H1 (cell line): ENCODE results near the gene RALY. TPM values are rescaled to one million over a fixed set of nuclear protein-coding genes. Genes with fewer than 3 reads are reported as not detected.

ENCODE experiments used
- CTCF ChIA-PET: fragments of 300-600 bp; sonication (Branson Sonifier 250); formaldehyde crosslinking; loops from one replicate; lab custom pipeline; 2021; ENCODE audit not compliant: partially characterized antibody; lab: Charles Lee
- POLR2A ChIA-PET: fragments of 300-600 bp; sonication (Branson Sonifier 250); formaldehyde crosslinking; loops from one replicate; lab custom pipeline; 2021; ENCODE audit warnings: inconsistent platforms; ENCODE audit not compliant: partially characterized antibody; lab: Charles Lee
- DNase-seq, 2 experiments: peaks; one replicate each; pipeline versions ENCODE4 v3.0.0 to v3.0.0-alpha.2; 2010 to 2022; ENCODE audit warnings: low spot score in 2 of 2, low read depth in 1 of 2, mixed read lengths in 1 of 2
- FAIRE-seq: peaks from 2 replicates; lab custom pipeline; 2011; peaks lifted over from hg19 to GRCh38; lab: Jason Lieb, UNC
- H2AFZ ChIP-seq: 2 replicates; pipeline ENCODE4 v1.8.1; 2012; ENCODE audit warnings: low read length, inconsistent platforms
- H2AK5ac ChIP-seq: 2 replicates; pipeline ENCODE4 v1.6.1; 2013; ENCODE audit warnings: low read depth, low read length
- H2BK120ac ChIP-seq: replicated peaks from 2 replicates; pipeline ENCODE3; 2013; ENCODE audit warnings: low read depth, low read length, inconsistent platforms
- H2BK12ac ChIP-seq: 2 replicates; pipeline ENCODE4 v1.6.1; 2013; ENCODE audit warnings: low read depth, low read length
- H2BK15ac ChIP-seq: 2 replicates; pipeline ENCODE4 v1.6.1; 2013; ENCODE audit warnings: low read length
- H2BK20ac ChIP-seq: 2 replicates; pipeline ENCODE4 v1.6.1; 2013; ENCODE audit warnings: low read length
- H2BK5ac ChIP-seq: 2 replicates; pipeline ENCODE4 v1.6.1; 2013; ENCODE audit warnings: low read depth, low read length
- H3K14ac ChIP-seq: 2 replicates; pipeline ENCODE4 v1.6.1; 2013; ENCODE audit warnings: inconsistent platforms; ENCODE audit not compliant: insufficient read length
- H3K18ac ChIP-seq: 2 replicates; pipeline ENCODE4 v1.6.1; 2013; ENCODE audit warnings: low read length; ENCODE audit errors: extremely low read depth
- H3K23ac ChIP-seq: 2 replicates; pipeline ENCODE4 v1.6.1; 2013; ENCODE audit warnings: inconsistent platforms; ENCODE audit not compliant: insufficient read length
- H3K23me2 ChIP-seq: 2 replicates; pipeline ENCODE4 v1.6.1; 2013; ENCODE audit warnings: low read depth, low read length
- H3K27ac ChIP-seq: 2 replicates; pipeline ENCODE4 v1.6.1; 2011; ENCODE audit warnings: low read depth, low read length, inconsistent platforms
- H3K27me3 ChIP-seq, 4 experiments: replicated peaks in 1 of 4; 1 replicate in 1 of 4; 2 replicates in 3 of 4; pipeline versions ENCODE4 v1.6.1 to v1.8.1; 2011 to 2013; ENCODE audit warnings: low read length in 3 of 4, mild to moderate bottlenecking in 3 of 4, inconsistent platforms in 2 of 4, mixed read lengths in 2 of 4, moderate library complexity in 1 of 4; ENCODE audit not compliant: control insufficient read depth in 3 of 4, insufficient read depth in 3 of 4; ENCODE audit errors: extremely low read depth in 1 of 4
- H3K36me3 ChIP-seq, 4 experiments: 2 replicates each; pipeline versions ENCODE4 v1.6.1 to v1.8.1; 2011 to 2013; ENCODE audit warnings: mild to moderate bottlenecking in 4 of 4, low read length in 3 of 4, moderate library complexity in 2 of 4, control low read depth in 1 of 4, inconsistent platforms in 1 of 4; ENCODE audit not compliant: insufficient read depth in 4 of 4, control insufficient read depth in 2 of 4
- H3K4ac ChIP-seq: replicated peaks from 2 replicates; pipeline ENCODE3; 2013; ENCODE audit warnings: low read length, low read depth, mixed read lengths, inconsistent platforms; ENCODE audit not compliant: insufficient read length
- H3K4me1 ChIP-seq, 4 experiments: replicated peaks in 1 of 4; 1 replicate in 1 of 4; 2 replicates in 3 of 4; pipeline versions ENCODE4 v1.6.1 to v1.8.1; 2011 to 2013; ENCODE audit warnings: low read length in 3 of 4, inconsistent platforms in 2 of 4, mixed read lengths in 1 of 4; ENCODE audit not compliant: insufficient read depth in 4 of 4, control insufficient read depth in 3 of 4
- H3K4me2 ChIP-seq, 2 experiments: 2 replicates each; pipeline versions ENCODE4 v1.6.1 to v1.8.1; 2011 to 2013; ENCODE audit warnings: low read depth in 2 of 2, low read length in 2 of 2, control low read depth in 1 of 2, inconsistent platforms in 1 of 2, mild to moderate bottlenecking in 1 of 2; ENCODE audit not compliant: insufficient read depth in 1 of 2
- H3K4me3 ChIP-seq, 4 experiments: fragments of 200-600, 300-600 bp in 1 of 4; sonication (generic), shearing (Covaris generic), sonication (Bioruptor Twin) in 1 of 4; 2 replicates each; pipeline versions ENCODE4 v1.5.1 to v1.8.1; 2011 to 2016; ENCODE audit warnings: low read length in 4 of 4, low read depth in 3 of 4, control low read depth in 2 of 4, inconsistent platforms in 2 of 4, mild to moderate bottlenecking in 2 of 4, mixed read lengths in 1 of 4, moderate library complexity in 1 of 4; ENCODE audit not compliant: insufficient read depth in 2 of 4; ENCODE audit errors: extremely low read depth in 1 of 4
- H3K56ac ChIP-seq: replicated peaks from 2 replicates; pipeline ENCODE3; 2013; ENCODE audit warnings: low read depth, mild to moderate bottlenecking, mixed read lengths, low read length, inconsistent platforms; ENCODE audit not compliant: insufficient read length
- H3K79me1 ChIP-seq: 2 replicates; pipeline ENCODE4 v1.6.1; 2013; ENCODE audit warnings: low read depth, low read length, control low read depth
- H3K79me2 ChIP-seq, 2 experiments: 2 replicates each; pipeline versions ENCODE4 v1.6.1 to v1.8.1; 2012 to 2013; ENCODE audit warnings: low read length in 2 of 2, mild to moderate bottlenecking in 2 of 2, inconsistent platforms in 1 of 2; ENCODE audit not compliant: insufficient read depth in 2 of 2, control insufficient read depth in 1 of 2
- H3K9ac ChIP-seq, 4 experiments: replicated peaks in 1 of 4; 1 replicate in 1 of 4; 2 replicates in 3 of 4; pipeline versions ENCODE4 v1.6.1 to v1.8.1; 2011 to 2013; ENCODE audit warnings: low read depth in 3 of 4, low read length in 3 of 4, control low read depth in 2 of 4, mild to moderate bottlenecking in 2 of 4, moderate library complexity in 2 of 4, inconsistent platforms in 1 of 4; ENCODE audit errors: extremely low read depth in 1 of 4
- H3K9me3 ChIP-seq, 2 experiments: 2 replicates each; pipeline versions ENCODE4 v1.6.1 to v1.8.1; 2012 to 2013; ENCODE audit warnings: mild to moderate bottlenecking in 2 of 2, moderate library complexity in 2 of 2, control low read depth in 1 of 2, inconsistent platforms in 1 of 2, low read depth in 1 of 2, low read length in 1 of 2, mixed read lengths in 1 of 2; ENCODE audit not compliant: insufficient read depth in 2 of 2
- H4K20me1 ChIP-seq, 2 experiments: replicated peaks in 1 of 2; 2 replicates each; pipeline versions ENCODE3 to v1.8.1; 2011 to 2013; ENCODE audit warnings: inconsistent platforms in 2 of 2, low read length in 2 of 2, mild to moderate bottlenecking in 1 of 2; ENCODE audit not compliant: insufficient read depth in 2 of 2, control insufficient read depth in 1 of 2
- H4K5ac ChIP-seq: 2 replicates; pipeline ENCODE4 v1.6.1; 2013; ENCODE audit warnings: low read length, low read depth, mixed read lengths, inconsistent platforms; ENCODE audit not compliant: insufficient read length
- H4K8ac ChIP-seq: 2 replicates; pipeline ENCODE4 v1.8.0; 2013; ENCODE audit warnings: mild to moderate bottlenecking, moderate library complexity, low read length, inconsistent platforms; ENCODE audit not compliant: insufficient read depth; ENCODE audit errors: extremely low read depth
- H4K91ac ChIP-seq: replicated peaks from 2 replicates; pipeline ENCODE3; 2013; ENCODE audit warnings: low read length, mixed read lengths, inconsistent platforms; ENCODE audit not compliant: insufficient read length
- NANOG ChIP-seq: IDR thresholded peaks from 2 replicates; pipeline ENCODE4 v1.6.1; 2011; ENCODE audit warnings: low read length, low read depth, mild to moderate bottlenecking, inconsistent platforms; ENCODE audit not compliant: insufficient read depth, poor library complexity, severe bottlenecking
- WGBS, 2 experiments: shearing (Covaris generic) in 1 of 2; methylation state at CpG; one replicate each; pipeline versions ENCODE4 v1.1.6 to v1.1.7; 2013 to 2015; ENCODE audit warnings: low lambda C conversion rate in 2 of 2, mixed read lengths in 2 of 2, inconsistent platforms in 1 of 2, low coverage in 1 of 2, missing lambda C conversion rate in 1 of 2; ENCODE audit not compliant: insufficient replicate concordance in 2 of 2, insufficient coverage in 1 of 2, insufficient read length in 1 of 2; ENCODE audit errors: extremely low coverage in 1 of 2, missing lambda C conversion rate in 1 of 2; 5-methylcytosine and 5-hydroxymethylcytosine counted together
- polyA plus RNA-seq, 7 experiments: library from polyadenylated mRNA; depleted of rRNA in 3 of 7; stranded (reverse) in 5 of 7; unstranded in 2 of 7; fragments of >200 nt in 5 of 7; fragments of 200-250 nt in 2 of 7; gene quantifications; 1 replicate in 5 of 7; 2 replicates in 1 of 7; 4 replicates in 1 of 7; pipeline versions ENCODE4 v1.2.1 to v1.2.3, GENCODE V29; 2011 to 2013; ENCODE audit warnings: missing spikeins in 2 of 7, mixed read lengths in 2 of 7
- total RNA-seq: library from RNA; stranded (reverse); fragmentation: NEBNext Ultra II Directional; extraction: Animal tissue kit (Norgen Biotek cat#: 25700); gene quantifications from 2 replicates; pipeline ENCODE4 v1.2.1, GENCODE V29; 2021

RALY gene
- total and polyA plus RNA-seq, 2 of the 8 experiments (the other 6 are each of a cell fraction or from before 2014, with no cell fraction given) = 133 to 148 TPM

GRCh38 chr20:34052414-34052813, 58.7 kb downstream of the RALY start:
- H3K23me2 ChIP-seq = no peaks in the 10 kb centered on the region
- no peak overlapping the region for H2AFZ ChIP-seq
- H3K9ac ChIP-seq = no peak overlapping the region
- no peak overlapping the region for H3K23ac ChIP-seq
- TF ChIP-seq NANOG = no peak
- no peak overlapping the region for H3K4me3 ChIP-seq
- H2BK12ac ChIP-seq = no peak overlapping the region
- no peaks in the 10 kb centered on the region for H3K9me3 ChIP-seq
- H3K56ac ChIP-seq = no peak overlapping the region
- H2BK15ac ChIP-seq = no peak overlapping the region
- no peaks in the 10 kb centered on the region for H3K27me3 ChIP-seq
- H3K18ac ChIP-seq = no peak overlapping the region
- no peak overlapping the region for H4K91ac ChIP-seq
- no peak for DNase-seq
- H3K4me1 ChIP-seq = peaks cover 0 to 10% (median 0%) of the 10 kb centered on the region in 4 experiments; a peak in 3 of 7 replicates
- no peak for FAIRE-seq
- H4K8ac ChIP-seq = no peak overlapping the region
- CTCF ChIA-PET = interaction anchor here (0.7 to 0.8 kb wide), 2 partner anchors 16 to 125 kb away, joined by 3 read pairs; no protein-coding TSS in a partner anchor
- WGBS, 2 experiments = 86% methylated on average over 2 of the region's 2 CpGs; no CpG with 5 or more reads in 1 of the 2 experiments
- no peak overlapping the region for H3K27ac ChIP-seq
- H2BK20ac ChIP-seq = no peak overlapping the region
- H3K79me1 ChIP-seq = peaks cover 21% of the 10 kb centered on the region
- no peak overlapping the region for H2BK5ac ChIP-seq
- no peak overlapping the region for H3K4me2 ChIP-seq
- no peak overlapping the region for H2AK5ac ChIP-seq
- no peak overlapping the region for H3K4ac ChIP-seq
- peaks cover 18 to 35% of the 10 kb centered on the region in 2 experiments for H4K20me1 ChIP-seq
- no peak overlapping the region for H3K14ac ChIP-seq
- POLR2A ChIA-PET = no interaction called here
- no peak overlapping the region for H2BK120ac ChIP-seq
- H4K5ac ChIP-seq = no peak overlapping the region
- H3K79me2 ChIP-seq = peaks cover 5 to 64% of the 10 kb centered on the region in 2 experiments
- H3K36me3 ChIP-seq = no peaks in the 10 kb centered on the region
